KMS-11 (cell line): ENCODE results near the gene VPS37B.

Experiments used
- H2AFZ ChIP-seq: fragments of 200-600 bp; sonication (generic); 2 replicates; pipeline ENCODE4 v1.6.1; 2016; ENCODE audit warnings: antibody characterized with exemption, mixed run types, low read depth
- H3K27ac ChIP-seq: fragments of 200-600 bp; sonication (generic); 2 replicates; pipeline ENCODE4 v1.6.1; 2016; ENCODE audit warnings: mild to moderate bottlenecking, mixed run types
- H3K27me3 ChIP-seq: fragments of 200-600 bp; sonication (generic); 2 replicates; pipeline ENCODE4 v1.6.1; 2017; ENCODE audit warnings: mild to moderate bottlenecking, low read depth, mixed run types, moderate library complexity; ENCODE audit not compliant: insufficient read depth
- H3K36me3 ChIP-seq: fragments of 200-600 bp; sonication (generic); 2 replicates; pipeline ENCODE4 v1.6.1; 2017; ENCODE audit warnings: mild to moderate bottlenecking, mixed run types; ENCODE audit not compliant: insufficient read depth
- H3K4me1 ChIP-seq: fragments of 200-600 bp; sonication (generic); 2 replicates; pipeline ENCODE4 v1.6.1; 2016; ENCODE audit warnings: mild to moderate bottlenecking, low read depth, mixed run types; ENCODE audit not compliant: poor library complexity, severe bottlenecking
- H3K4me2 ChIP-seq: fragments of 200-600 bp; sonication (generic); 2 replicates; pipeline ENCODE4 v1.7.0; 2016; ENCODE audit warnings: mild to moderate bottlenecking, mixed run types
- H3K4me3 ChIP-seq: fragments of 200-600 bp; sonication (generic); IDR thresholded peaks from 2 replicates; pipeline ENCODE4 v1.6.1; 2017; ENCODE audit warnings: low read depth, low read length, mixed read lengths; ENCODE audit not compliant: insufficient read depth
- H3K79me2 ChIP-seq: fragments of 200-600 bp; sonication (generic); 2 replicates; pipeline ENCODE4 v1.6.1; 2016; ENCODE audit warnings: low read depth, mixed run types; ENCODE audit not compliant: insufficient read depth
- H3K9ac ChIP-seq: fragments of 200-600 bp; sonication (generic); 2 replicates; pipeline ENCODE4 v1.6.1; 2016; ENCODE audit warnings: mild to moderate bottlenecking, mixed run types
- H4K20me1 ChIP-seq: fragments of 200-600 bp; sonication (generic); 2 replicates; pipeline ENCODE4 v1.6.1; 2016; ENCODE audit warnings: mild to moderate bottlenecking, mixed run types; ENCODE audit not compliant: insufficient read depth
- TF ChIP-seq, protein P1 (sequence below): fragments of 200-600 bp; sonication (generic); conservative IDR thresholded peaks from 2 replicates; pipeline ENCODE4 v1.6.1; 2017; ENCODE audit warnings: low read depth, mild to moderate bottlenecking, antibody characterized with exemption, low read length, moderate library complexity, mixed read lengths

VPS37B gene

DNA sequence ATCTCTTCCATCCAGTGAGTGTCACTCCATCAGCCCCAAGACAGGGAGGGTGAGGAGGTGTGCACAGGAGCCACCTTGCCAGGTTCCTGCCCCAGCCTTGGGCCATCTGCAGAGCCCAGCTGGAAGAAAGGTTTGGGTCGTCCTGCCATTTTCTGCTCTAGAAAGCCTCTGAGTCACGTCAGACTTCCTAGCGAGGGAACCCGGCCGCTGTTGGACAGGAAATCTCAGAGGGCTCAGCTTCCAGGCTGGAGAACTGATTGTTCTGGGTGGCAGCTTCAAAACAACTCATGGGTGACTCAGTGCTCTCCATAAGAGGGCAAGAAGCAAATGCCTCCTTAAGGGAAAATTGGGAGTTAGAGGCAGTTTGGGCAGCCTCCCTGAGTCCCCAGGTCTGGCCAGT is 44.1 kb downstream of the VPS37B start:
- Histone ChIP-seq H3K9ac (no peak overlapping the region), H4K20me1 (no peaks in the 10 kb centered on the region), H3K79me2 (no peaks in the 10 kb centered on the region), H3K36me3 (no peaks in the 10 kb centered on the region), H3K4me3 (no peak overlapping the region), H3K4me1 (no peaks in the 10 kb centered on the region), H3K27ac (no peak overlapping the region), H2AFZ (no peak overlapping the region), H3K4me2 (no peak overlapping the region), H3K27me3 (no peaks in the 10 kb centered on the region)
- TF ChIP-seq, protein P1, sequence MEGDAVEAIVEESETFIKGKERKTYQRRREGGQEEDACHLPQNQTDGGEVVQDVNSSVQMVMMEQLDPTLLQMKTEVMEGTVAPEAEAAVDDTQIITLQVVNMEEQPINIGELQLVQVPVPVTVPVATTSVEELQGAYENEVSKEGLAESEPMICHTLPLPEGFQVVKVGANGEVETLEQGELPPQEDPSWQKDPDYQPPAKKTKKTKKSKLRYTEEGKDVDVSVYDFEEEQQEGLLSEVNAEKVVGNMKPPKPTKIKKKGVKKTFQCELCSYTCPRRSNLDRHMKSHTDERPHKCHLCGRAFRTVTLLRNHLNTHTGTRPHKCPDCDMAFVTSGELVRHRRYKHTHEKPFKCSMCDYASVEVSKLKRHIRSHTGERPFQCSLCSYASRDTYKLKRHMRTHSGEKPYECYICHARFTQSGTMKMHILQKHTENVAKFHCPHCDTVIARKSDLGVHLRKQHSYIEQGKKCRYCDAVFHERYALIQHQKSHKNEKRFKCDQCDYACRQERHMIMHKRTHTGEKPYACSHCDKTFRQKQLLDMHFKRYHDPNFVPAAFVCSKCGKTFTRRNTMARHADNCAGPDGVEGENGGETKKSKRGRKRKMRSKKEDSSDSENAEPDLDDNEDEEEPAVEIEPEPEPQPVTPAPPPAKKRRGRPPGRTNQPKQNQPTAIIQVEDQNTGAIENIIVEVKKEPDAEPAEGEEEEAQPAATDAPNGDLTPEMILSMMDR, result no peak

GRCh38 chr12:122850695-122851350 is 45.1 kb downstream of the VPS37B start:
- no peaks in the 10 kb centered on the region for H3K4me1 ChIP-seq
- TF ChIP-seq, protein P1, result no peak
- H3K9ac ChIP-seq, result no peak overlapping the region
- H3K79me2 ChIP-seq, result no peaks in the 10 kb centered on the region
- no peaks in the 10 kb centered on the region for H4K20me1 ChIP-seq
- no peaks in the 10 kb centered on the region for H3K27me3 ChIP-seq
- no peak overlapping the region for H3K4me2 ChIP-seq
- no peak overlapping the region for H3K4me3 ChIP-seq
- no peaks in the 10 kb centered on the region for H3K36me3 ChIP-seq
- no peak overlapping the region for H3K27ac ChIP-seq
- H2AFZ ChIP-seq, result no peak overlapping the region

- H3K4me3 ChIP-seq, result no peak overlapping the region
- no peak overlapping the region for H2AFZ ChIP-seq
- no peaks in the 10 kb centered on the region for H3K4me1 ChIP-seq
- H4K20me1 ChIP-seq, result no peaks in the 10 kb centered on the region
- H3K27ac ChIP-seq, result no peak overlapping the region
- H3K9ac ChIP-seq, result no peak overlapping the region
- no peaks in the 10 kb centered on the region for H3K79me2 ChIP-seq
- H3K36me3 ChIP-seq, result no peaks in the 10 kb centered on the region
- no peak overlapping the region for H3K4me2 ChIP-seq
- TF ChIP-seq, protein P1, result no peak
- H3K27me3 ChIP-seq, result no peaks in the 10 kb centered on the region
Observed at GRCh38 chr12:122850048-122850445, 45.9 kb downstream of the VPS37B start.

GRCh38 chr12:122849352-122850047 is 46.4 kb downstream of the VPS37B start:
- Histone ChIP-seq H3K36me3 (no peaks in the 10 kb centered on the region), H4K20me1 (no peaks in the 10 kb centered on the region), H3K4me1 (no peaks in the 10 kb centered on the region), H3K4me3 (no peak overlapping the region), H3K79me2 (no peaks in the 10 kb centered on the region), H3K4me2 (no peak overlapping the region), H3K27me3 (no peaks in the 10 kb centered on the region), H2AFZ (no peak overlapping the region), H3K27ac (no peak overlapping the region), H3K9ac (no peak overlapping the region)
- TF ChIP-seq, protein P1, result no peak
